AG09309 (cell line): ENCODE results near the gene DEPDC7.
"Not testable (repeated sequence)": the region's sequence is repeated elsewhere in the genome, so short reads cannot be mapped to it uniquely, and the experiment has no call there.

ENCODE experiments used
- DNase-seq: peaks from one replicate; pipeline ENCODE4 v3.0.0-alpha.2; 2010; ENCODE audit warnings: low read depth
- H3K4me3 ChIP-seq: 2 replicates; pipeline ENCODE4 v1.5.1; 2011; ENCODE audit warnings: mild to moderate bottlenecking, low read depth, low read length, moderate library complexity; ENCODE audit not compliant: control insufficient read depth
- TF ChIP-seq, protein P1 (sequence below): IDR thresholded peaks from 2 replicates; pipeline ENCODE4 v1.5.1; 2011; ENCODE audit warnings: mild to moderate bottlenecking, low read depth, low read length, inconsistent platforms; ENCODE audit not compliant: insufficient read depth, control insufficient read depth; ENCODE audit errors: missing control alignments

The DEPDC7 gene

DNA sequence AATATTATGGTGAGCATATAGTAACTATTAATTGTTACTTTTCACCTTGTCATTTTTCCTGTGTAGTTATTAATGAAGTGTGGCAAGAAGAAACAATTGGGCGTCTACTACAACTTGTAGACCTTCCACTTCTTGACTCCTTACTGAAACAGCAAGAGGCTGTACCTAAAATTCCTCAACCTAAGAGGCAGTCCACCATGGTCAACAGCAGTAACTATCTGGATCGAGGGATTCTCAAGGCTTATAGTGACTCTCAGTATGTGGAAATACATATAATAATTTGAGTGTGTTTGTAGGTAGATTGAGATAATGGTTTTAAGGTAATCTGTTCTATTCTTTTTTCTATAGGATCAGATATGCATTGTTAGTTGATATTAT is 12.8 kb downstream of the DEPDC7 start:
- no peak overlapping the region for H3K4me3 ChIP-seq
- no peak for DNase-seq
- TF ChIP-seq, protein P1, sequence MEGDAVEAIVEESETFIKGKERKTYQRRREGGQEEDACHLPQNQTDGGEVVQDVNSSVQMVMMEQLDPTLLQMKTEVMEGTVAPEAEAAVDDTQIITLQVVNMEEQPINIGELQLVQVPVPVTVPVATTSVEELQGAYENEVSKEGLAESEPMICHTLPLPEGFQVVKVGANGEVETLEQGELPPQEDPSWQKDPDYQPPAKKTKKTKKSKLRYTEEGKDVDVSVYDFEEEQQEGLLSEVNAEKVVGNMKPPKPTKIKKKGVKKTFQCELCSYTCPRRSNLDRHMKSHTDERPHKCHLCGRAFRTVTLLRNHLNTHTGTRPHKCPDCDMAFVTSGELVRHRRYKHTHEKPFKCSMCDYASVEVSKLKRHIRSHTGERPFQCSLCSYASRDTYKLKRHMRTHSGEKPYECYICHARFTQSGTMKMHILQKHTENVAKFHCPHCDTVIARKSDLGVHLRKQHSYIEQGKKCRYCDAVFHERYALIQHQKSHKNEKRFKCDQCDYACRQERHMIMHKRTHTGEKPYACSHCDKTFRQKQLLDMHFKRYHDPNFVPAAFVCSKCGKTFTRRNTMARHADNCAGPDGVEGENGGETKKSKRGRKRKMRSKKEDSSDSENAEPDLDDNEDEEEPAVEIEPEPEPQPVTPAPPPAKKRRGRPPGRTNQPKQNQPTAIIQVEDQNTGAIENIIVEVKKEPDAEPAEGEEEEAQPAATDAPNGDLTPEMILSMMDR = no peak

DNA sequence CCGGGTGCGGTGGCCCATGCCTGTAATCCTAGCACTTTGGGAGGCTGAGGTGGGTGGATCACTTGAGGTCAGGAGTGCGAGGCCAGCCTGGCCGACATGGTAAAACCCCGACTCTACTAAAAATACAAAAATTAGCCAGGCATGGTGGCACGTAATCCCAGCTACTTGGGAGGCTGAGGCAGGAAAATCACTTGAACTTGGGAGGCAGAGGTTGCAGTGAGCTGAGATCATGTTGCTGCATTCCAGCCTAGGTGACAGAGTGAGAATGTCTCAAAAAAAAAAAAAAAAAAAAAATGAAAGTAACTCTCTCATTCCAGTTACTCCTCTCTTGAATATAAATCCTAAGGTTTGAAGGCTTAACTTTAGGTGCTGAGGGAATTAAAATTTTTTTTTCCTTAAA is 13.5 kb downstream of the DEPDC7 start:
- not testable (repeated sequence) for DNase-seq, H3K4me3 ChIP-seq

DNA sequence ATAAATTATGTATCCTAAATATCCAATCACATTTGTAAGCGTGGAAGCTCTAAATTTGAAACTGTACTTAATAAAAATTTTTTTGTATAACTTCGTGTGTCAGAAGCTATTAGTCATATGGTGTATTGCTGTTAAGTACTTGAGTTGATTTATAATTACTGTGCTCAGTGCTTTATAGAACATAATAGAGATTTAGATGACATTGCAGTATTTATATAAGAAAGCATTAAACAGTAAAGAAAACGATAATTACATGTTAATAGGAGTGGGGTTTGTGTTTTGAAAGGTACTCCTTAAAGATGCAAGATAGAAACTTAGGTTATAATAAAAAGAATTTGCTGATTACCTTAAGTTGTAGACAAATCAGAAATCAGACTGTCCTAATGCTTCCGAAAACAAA is 17.8 kb downstream of the DEPDC7 start:
- TF ChIP-seq, protein P1 = no peak
- no peak overlapping the region for H3K4me3 ChIP-seq
- DNase-seq = no peak

DNA sequence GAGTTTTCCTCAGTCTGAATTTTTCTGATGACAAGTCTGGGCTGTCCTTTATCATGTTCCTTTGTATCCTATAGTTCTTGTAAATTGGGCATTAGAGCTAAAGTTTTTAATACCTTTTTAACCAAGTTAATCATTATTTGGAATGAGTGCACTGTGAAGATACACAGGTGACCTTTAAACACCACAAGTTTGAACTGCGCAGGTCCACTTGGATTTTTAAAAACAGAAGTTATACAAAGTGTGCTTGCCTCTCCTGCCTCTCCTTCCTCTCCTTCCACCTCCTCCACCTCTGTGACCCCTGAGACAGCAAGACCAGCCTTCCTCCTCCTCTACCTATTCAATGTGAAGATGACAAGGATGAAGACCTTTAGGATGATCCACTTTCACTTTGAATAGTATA is 19.3 kb downstream of the DEPDC7 start:
- no peak for DNase-seq
- TF ChIP-seq, protein P1 = no peak
- no peak overlapping the region for H3K4me3 ChIP-seq

DNA sequence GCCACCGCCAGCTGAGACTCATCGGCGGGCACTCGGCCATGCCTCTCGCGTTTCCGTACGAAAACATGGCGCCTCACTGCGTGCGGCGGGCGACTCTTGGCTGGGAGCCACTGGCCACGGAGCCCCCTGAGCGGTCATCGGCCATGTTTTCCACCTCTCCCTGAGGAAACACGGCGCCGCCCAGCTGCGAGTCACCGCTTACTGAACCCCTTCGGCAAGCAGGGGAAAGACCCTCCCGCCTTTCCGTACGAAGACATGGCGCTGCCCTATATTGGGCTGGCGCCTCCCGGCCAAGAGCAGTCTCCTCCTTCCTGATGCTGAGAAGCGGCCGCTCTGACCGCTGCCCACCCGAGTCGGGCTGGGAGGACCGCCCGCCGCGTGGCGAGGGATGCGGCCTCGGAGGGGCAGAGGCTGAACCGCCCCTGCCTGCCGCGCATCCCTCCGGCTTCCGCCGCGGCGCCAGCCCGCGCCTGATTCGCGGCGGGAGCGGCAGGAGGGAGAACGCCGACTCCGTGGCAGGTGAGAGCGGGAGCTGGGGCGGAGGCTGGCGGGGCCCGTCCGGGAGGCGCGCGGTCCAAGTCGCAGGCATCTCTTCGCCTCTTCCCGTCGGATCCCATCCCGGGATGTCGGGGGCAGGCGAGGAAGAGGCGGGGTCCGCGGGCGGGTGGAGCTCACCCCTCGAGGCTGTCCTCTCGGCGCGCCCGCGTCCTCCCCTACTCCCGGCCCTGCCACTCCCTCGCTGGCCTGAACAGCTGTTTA is 23.8 kb downstream of the DEPDC7 start, which contains the start of gene TCP11L1:
Gene TCP11L1 (plus strand): TSS at position 299 of the 759 bp plus-strand sequence. CDS start 4,202 bp downstream, outside the sequence.
- peak within 1 kb of the TSS; percentile 62 for H3K4me3 ChIP-seq
- peak; percentile 68 for DNase-seq
- TF ChIP-seq, protein P1 = no peak

DNA sequence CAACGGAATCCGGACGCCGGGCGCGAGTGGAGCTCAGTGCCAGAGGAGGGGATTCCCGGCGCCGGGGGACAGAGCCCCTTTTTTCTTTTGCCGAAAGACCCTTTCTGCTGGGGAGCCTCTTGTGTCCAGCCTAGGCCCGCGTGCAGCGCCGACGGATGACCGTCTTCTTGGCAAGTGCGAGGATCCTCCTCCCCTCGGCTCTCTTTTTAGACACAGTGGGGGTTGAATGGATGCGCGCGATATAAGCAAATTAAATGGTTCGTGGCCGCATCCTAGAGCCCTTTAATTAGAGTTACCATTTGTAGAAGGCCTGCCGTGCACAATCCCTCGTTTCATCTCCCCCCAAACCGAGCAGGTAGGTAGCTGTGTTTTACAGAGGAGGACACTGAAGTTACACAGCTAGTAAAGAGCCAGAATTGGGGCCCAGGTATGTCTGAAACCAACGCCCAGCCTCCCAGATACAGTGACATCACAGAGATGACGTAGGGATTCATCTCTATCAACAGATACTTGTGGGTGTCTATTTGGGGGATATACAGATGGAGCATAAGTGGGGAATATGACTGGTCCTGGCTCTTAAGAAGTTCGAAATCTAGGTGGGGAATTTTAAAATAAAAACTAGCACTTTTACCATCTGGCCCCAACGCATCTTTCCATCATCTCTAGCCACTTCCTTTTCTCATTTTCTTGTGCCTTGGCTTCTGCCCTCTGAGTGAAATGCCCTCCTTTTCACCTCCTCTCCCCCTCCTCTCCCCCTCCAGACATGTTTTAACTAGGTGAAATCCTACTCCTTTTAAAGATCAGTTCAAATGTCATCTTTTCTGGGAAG is 24.6 kb downstream of the DEPDC7 start:
- peak overlapping the region; percentile 62 for H3K4me3 ChIP-seq
- no peak for DNase-seq
- TF ChIP-seq, protein P1 = no peak
